Upper lobe of left lung (tissue), 6 donors: ENCODE data around the gene TFAP2A. TPM values are rescaled to one million over a fixed set of nuclear protein-coding genes. Genes with fewer than 3 reads are reported as not detected.

Experiments used
- ATAC-seq, 2 donors: fragments of 200-7000 bp; cut with Tn5 transposase; one replicate each; pipeline ENCODE4 v1.9.1; 2022; ENCODE audit warnings: mild to moderate bottlenecking in 2 of 2, moderate library complexity in 2 of 2; ENCODE audit not compliant: low FRiP score in 2 of 2
- DNase-seq, 2 donors: peaks; one replicate each; pipeline ENCODE4 v3.0.0-alpha.2; 2019 to 2020
- H3K27ac ChIP-seq, 4 donors: fragments of 200-600 bp; sonication (generic); one replicate each; pipeline ENCODE4 v1.5.1; 2016 to 2019
- H3K27me3 ChIP-seq, 4 donors: fragments of 200-600 bp; sonication (generic); one replicate each; pipeline ENCODE4 v1.5.1; 2017 to 2019
- H3K36me3 ChIP-seq, 4 donors: fragments of 200-600 bp; sonication (generic); one replicate each; pipeline ENCODE4 v1.5.1; 2016 to 2019
- H3K4me1 ChIP-seq, 4 donors: fragments of 200-600 bp; sonication (generic); one replicate each; pipeline ENCODE4 v1.5.1; 2018 to 2019
- H3K4me3 ChIP-seq, 4 donors: fragments of 200-600 bp; sonication (generic); one replicate each; pipeline ENCODE4 v1.5.1; 2017 to 2019; ENCODE audit warnings: mild to moderate bottlenecking in 2 of 4, moderate library complexity in 1 of 4
- H3K9me3 ChIP-seq, 4 donors: fragments of 200-600 bp; sonication (generic); one replicate each; pipeline ENCODE4 v1.5.1; 2018 to 2019
- CTCF ChIP-seq, 6 experiments: fragments of 450-650 bp in 4 of 6; fragments of 200-600 bp in 2 of 6; sonication (generic) in 2 of 6; IDR thresholded peaks; one replicate each; pipeline ENCODE4 v1.5.1; 2016 to 2019; ENCODE audit warnings: antibody characterized with exemption in 6 of 6
- EP300 ChIP-seq, 4 donors: sonication (generic); formaldehyde crosslinking; IDR thresholded peaks; one replicate each; pipeline ENCODE4 v1.5.1; 2017; ENCODE audit warnings: antibody characterized with exemption in 4 of 4, control low read depth in 2 of 4
- POLR2A ChIP-seq, 4 donors: fragments of 450-650 bp; IDR thresholded peaks; one replicate each; pipeline ENCODE4 v1.5.1; 2016 to 2017; ENCODE audit warnings: antibody characterized with exemption in 4 of 4, mild to moderate bottlenecking in 2 of 4
- POLR2AphosphoS5 ChIP-seq, 2 donors: sonication (generic); formaldehyde crosslinking; IDR thresholded peaks; one replicate each; pipeline ENCODE4 v1.5.1; 2017; ENCODE audit warnings: antibody characterized with exemption in 2 of 2
- WGBS, 2 donors: methylation state at CpG; one replicate each; pipeline ENCODE4 v1.1.5; 2017 to 2018; 5-methylcytosine and 5-hydroxymethylcytosine counted together
- total RNA-seq, 6 donors: library from RNA; depleted of rRNA in 4 of 6; stranded (reverse); fragments of >200 nt in 4 of 6; gene quantifications; one replicate each; pipeline versions ENCODE4 v1.1.0 to v1.2.1, GENCODE V29; 2016 to 2021
- donor health status: DM: no; HTN: no; CAD: no; lungs with moderate emphysema.
- donor health status: DM: no; HTN: yes; CAD: no; lungs with severe emphysema.

Gene TFAP2A
- total RNA-seq, 6 donors from 2014 or later, result 0.69 to 7.8 (median 1.1) TPM; not detected in 1

- Histone ChIP-seq H3K4me1 (no peaks in the 10 kb centered on the region), H3K36me3 (no peaks in the 10 kb centered on the region), H3K4me3 (no peak overlapping the region), H3K9me3 (no peaks in the 10 kb centered on the region), H3K27ac (no peak overlapping the region), H3K27me3 (peaks cover 0 to 45% (median 19%) of the 10 kb centered on the region in 4 donors)
- ATAC-seq, result no peak
- WGBS, 2 donors, result 19 to 36% methylated on average over 11 to 19 of the region's 28 CpGs
- TF ChIP-seq CTCF (IDR thresholded peaks at IDR 0.05) (no peak), POLR2AphosphoS5 (IDR thresholded peaks at IDR 0.05) (no peak), EP300 (IDR thresholded peaks at IDR 0.05) (no peak), POLR2A (IDR thresholded peaks at IDR 0.05) (no peak)
- DNase-seq, result peak in 1 of 2 donors; percentile 83
These were observed 17.0 kb downstream of the TFAP2A start for GRCh38 chr6:10397756-10398445.

GRCh38 chr6:10396785-10397184 is 18.1 kb downstream of the TFAP2A start:
- WGBS, 2 donors, result 39 to 64% methylated on average over 3 of the region's 3 CpGs
- no peaks in the 10 kb centered on the region for H3K4me1 ChIP-seq

DNA sequence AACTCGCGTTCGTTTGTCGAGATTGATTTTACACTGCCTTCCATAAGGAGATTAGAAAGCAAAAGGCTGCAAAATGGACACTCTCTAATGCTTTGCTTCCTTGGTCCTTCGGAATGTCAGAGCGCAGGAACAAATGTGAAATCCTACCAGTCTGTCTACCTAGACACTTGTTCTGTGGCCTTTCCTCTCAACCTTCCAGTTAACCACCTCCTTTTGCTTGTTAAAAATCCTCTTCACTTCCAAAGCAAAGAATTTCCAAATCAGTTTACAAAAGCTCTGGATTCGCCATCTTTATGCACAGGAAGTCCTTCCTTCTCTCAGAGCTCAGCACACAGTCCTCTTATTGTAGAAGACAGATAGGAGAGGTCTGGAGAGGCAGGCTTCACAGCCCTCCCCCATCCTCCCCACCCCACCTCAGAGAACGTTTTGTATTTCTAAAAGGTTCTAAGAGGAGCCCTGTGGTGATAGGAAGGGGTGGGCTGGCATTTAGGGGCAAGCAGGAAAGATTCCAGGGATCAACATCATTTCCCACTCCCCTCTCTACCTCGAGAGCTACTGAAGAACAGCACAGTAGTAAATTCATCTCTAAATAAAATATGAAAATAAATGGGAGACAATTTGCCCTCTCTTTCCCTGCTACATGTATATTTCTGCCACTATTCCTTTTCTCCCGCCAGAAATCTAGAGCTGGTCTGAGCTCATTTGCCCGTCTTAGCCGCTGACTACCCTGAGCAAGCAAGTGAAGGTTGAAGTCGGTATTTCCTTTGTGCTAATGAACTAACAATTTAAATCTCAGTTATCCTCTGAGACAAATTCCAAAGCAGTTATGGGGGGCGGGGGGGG is 18.9 kb downstream of the TFAP2A start:
- H3K27me3 ChIP-seq, result peaks cover 0 to 63% (median 27%) of the 10 kb centered on the region in 4 donors
- no peak overlapping the region for H3K27ac ChIP-seq
- WGBS, 2 donors, result 13 to 15% methylated on average over 14 of the region's 14 CpGs
- no peak for DNase-seq
- H3K36me3 ChIP-seq, result no peaks in the 10 kb centered on the region
- H3K9me3 ChIP-seq, result no peaks in the 10 kb centered on the region
- TF ChIP-seq CTCF (IDR thresholded peaks at IDR 0.05), result no peak
- no peak for TF ChIP-seq POLR2AphosphoS5 (IDR thresholded peaks at IDR 0.05)
- no peak for TF ChIP-seq POLR2A (IDR thresholded peaks at IDR 0.05)
- no peak for TF ChIP-seq EP300 (IDR thresholded peaks at IDR 0.05)
- H3K4me3 ChIP-seq, result no peak overlapping the region
- ATAC-seq, result no peak
- H3K4me1 ChIP-seq, result no peaks in the 10 kb centered on the region

More at GRCh38 chr6:10396785-10397184, 18.1 kb downstream of the TFAP2A start:
- H3K27me3 ChIP-seq, result peaks cover 0 to 55% (median 20%) of the 10 kb centered on the region in 4 donors
- DNase-seq (no peak), ATAC-seq (no peak)
- no peaks in the 10 kb centered on the region for H3K36me3 ChIP-seq
- TF ChIP-seq POLR2A (IDR thresholded peaks at IDR 0.05), result no peak
- TF ChIP-seq EP300 (IDR thresholded peaks at IDR 0.05), result no peak
- TF ChIP-seq POLR2AphosphoS5 (IDR thresholded peaks at IDR 0.05), result no peak
- TF ChIP-seq CTCF (IDR thresholded peaks at IDR 0.05), result no peak
- H3K9me3 ChIP-seq, result no peaks in the 10 kb centered on the region
- H3K27ac ChIP-seq, result no peak overlapping the region
- no peak overlapping the region for H3K4me3 ChIP-seq

- Histone ChIP-seq H3K27ac (no peak overlapping the region), H3K4me1 (peaks cover 0 to under 1% (median 0%) of the 10 kb centered on the region in 4 donors), H3K27me3 (peaks cover 0 to 68% (median 31%) of the 10 kb centered on the region in 4 donors), H3K36me3 (no peaks in the 10 kb centered on the region), H3K9me3 (no peaks in the 10 kb centered on the region), H3K4me3 (no peak overlapping the region)
- ATAC-seq (no peak), DNase-seq (no peak)
- TF ChIP-seq POLR2AphosphoS5 (IDR thresholded peaks at IDR 0.05), result no peak
- TF ChIP-seq CTCF (IDR thresholded peaks at IDR 0.05), result no peak
- no peak for TF ChIP-seq EP300 (IDR thresholded peaks at IDR 0.05)
- no peak for TF ChIP-seq POLR2A (IDR thresholded peaks at IDR 0.05)
- WGBS, 2 donors, result 7 to 12% methylated on average over 8 of the region's 8 CpGs
These were observed 19.6 kb downstream of the TFAP2A start for GRCh38 chr6:10395171-10395703.
